GM21717 (cell line): Measurements from ENCODE around the gene PPP2R2C.

Experiments
- ATAC-seq: cut with Tn5 transposase; IDR thresholded peaks from one replicate; pipeline ENCODE4 v1.9.1; 2021; ENCODE audit warnings: mild to moderate bottlenecking, moderate library complexity; ENCODE audit not compliant: unreplicated experiment

The PPP2R2C gene

GRCh38 chr4:6291784-6292297 is 180.6 kb downstream of the PPP2R2C start:
- no peak for ATAC-seq

DNA sequence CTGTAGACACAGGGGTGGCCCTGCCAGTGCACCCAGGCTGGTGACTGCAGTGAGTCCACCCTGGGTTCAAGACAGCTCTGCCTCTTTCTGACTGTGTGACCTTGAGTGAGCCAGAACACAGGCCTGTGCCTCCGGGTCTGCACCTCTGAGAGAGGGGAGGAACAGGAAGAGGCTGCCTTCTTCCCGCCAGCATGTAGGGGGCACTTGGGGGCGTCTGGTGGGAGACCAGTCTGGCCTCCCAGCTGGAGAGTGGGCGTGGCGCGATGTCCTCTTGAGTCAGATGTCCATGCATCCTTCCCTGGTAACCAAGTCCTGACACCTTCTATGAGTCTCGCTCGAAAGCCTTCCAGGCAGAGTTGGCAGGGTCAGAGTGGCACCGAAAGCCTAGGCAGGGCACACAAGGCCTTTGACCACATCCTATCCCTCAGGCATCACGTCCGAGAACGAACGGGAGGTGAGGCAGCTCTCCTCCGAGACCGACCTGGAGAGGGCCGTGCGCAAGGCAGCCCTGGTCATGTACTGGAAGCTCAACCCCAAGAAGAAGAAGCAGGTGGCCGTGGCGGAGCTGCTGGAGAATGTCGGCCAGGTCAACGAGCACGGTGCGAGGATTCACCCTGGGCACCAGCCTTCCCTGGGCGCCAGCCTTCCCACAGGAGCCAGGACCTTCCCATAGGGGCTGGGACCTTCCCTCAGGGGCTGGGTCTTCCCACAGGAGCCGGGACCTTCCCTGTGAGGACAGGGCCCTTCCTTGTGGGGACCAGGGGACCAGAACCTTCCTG is 181.5 kb downstream of the PPP2R2C start:
- no peak for ATAC-seq

GRCh38 chr4:6290256-6290655 is 182.2 kb downstream of the PPP2R2C start:
- no peak for ATAC-seq

- no peak for ATAC-seq
Observed at GRCh38 chr4:6288871-6289270, 183.5 kb downstream of the PPP2R2C start.

GRCh38 chr4:6288342-6288741 is 184.1 kb downstream of the PPP2R2C start:
- no peak for ATAC-seq

DNA sequence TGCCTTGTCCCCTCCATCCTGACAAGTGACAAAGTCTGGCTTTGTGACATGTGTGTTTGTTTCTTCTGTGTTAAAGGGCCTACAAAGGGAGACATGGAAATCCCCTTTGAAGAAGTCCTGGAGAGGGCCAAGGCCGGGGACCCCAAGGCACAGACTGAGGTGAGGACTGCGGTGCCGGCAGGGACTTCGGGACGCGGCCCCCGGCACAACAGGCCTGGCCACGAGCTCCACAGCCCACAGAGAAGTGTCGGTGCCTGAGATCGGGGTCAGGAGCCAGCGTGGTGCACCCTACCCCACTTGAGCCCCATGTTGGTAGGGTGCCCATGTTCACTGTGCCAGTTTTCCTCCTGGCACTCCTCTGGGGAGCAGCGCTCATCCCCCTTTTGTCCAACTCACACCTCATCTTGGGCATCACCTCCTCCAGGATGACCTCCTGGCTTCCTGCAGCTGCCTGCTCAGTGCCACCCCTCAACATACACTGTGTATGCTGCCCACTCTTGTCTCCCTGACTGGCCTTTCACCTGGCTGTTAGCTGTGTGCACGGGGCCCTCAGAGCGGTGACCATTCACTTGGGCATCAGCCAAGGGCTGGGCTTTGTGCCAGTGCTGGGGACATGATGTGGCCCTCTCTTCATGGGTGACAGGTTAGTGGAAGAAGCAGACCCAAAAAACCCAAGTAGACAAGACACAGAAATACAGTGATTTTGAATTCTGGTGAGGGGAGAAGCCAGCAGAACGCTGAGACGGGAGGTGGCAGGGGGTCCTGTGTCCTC is 185.2 kb downstream of the PPP2R2C start:
- no peak for ATAC-seq

- no peak for ATAC-seq
Observed at GRCh38 chr4:6283282-6283681, 189.1 kb downstream of the PPP2R2C start.

GRCh38 chr4:6282314-6282771 is 190.1 kb downstream of the PPP2R2C start:
- ATAC-seq = no peak

- no peak for ATAC-seq
Observed at GRCh38 chr4:6281436-6282313, 190.7 kb downstream of the PPP2R2C start.

- ATAC-seq = no peak
Observed at GRCh38 chr4:6280365-6280996, 191.9 kb downstream of the PPP2R2C start.

DNA sequence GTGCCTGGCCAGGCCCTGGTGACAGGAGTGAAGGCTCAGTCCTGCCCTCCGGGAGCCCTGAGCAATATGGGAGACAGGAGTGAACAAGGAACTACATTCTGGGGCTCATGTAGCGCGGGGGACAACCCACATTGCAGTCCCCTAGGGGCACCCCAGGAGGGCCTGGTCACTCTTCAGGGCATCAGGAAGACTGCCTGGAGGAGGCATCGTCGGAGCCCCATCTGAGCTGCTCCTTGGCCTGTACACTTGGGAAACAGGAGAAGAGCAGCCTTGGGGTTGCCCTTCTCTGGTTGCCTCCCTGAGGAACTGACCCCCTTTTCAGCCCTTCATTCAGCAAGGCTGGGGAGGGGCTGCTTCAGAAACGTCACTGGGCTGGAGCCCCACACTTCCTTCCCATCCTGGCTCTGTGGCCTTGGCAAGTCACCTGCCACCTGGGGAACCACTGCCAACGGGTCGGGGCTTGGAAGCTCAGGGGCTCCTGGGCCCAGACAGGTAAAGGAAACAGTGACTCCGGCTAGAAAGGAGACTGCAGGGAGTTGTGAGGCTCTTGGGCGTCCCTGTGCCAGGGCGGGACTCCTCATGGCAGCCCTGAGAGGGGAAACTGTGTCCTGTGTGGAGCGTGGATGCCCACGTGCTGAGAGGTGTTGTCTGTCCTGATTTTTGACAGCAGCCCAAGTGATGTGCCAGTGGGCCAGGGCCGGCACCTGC is 192.7 kb downstream of the PPP2R2C start:
- no peak for ATAC-seq

- peak; percentile 84 for ATAC-seq
Observed at GRCh38 chr4:6278801-6279197, 193.6 kb downstream of the PPP2R2C start.

- no peak for ATAC-seq
Observed at GRCh38 chr4:6277935-6278800, 194.2 kb downstream of the PPP2R2C start.

GRCh38 chr4:6277139-6277802 is 195.1 kb downstream of the PPP2R2C start:
- ATAC-seq = no peak

DNA sequence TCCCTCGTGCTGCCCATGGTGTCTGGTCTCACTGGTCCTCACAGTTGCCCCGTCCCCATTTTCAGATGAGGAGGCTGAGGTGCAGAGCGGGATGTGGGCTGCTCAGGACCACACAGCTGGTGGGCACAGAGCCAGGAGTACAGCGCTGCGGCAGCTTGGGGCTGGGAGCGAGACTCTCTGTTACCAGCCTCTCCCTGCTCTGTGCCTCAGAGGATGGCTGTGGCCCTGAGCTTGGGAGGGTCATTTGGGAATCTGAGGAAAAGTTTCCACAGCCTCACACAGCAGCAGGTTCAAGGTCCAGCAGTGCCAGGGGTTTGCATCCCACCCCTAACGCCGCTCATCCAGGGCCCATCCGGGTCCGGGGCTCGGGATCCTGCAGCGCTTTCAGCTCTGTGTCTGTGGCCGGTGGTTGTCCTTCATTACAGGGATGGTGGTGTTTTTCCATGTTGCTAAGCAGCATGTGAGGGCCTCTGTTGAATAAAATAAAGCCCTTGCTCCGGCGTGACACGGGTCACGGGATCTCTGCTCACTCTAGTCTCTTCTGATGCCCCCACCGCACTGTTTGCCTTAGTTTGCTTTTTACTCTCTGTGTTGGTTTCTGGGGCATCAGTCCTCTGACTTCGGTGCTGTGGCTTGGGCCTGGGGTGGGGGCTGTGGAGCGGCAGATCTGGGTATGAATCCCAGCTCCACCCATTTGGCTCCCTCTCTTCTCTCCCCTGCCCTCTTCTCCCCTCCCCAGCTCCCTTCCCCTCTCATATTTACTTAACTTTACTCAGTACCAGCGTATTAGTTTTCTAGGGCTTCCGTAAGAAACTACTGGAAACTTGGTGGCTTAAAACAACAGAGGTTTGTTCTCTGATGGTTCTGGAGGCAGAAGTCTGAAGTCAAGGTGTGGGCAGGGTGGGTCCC is 196.3 kb downstream of the PPP2R2C start:
- no peak for ATAC-seq

DNA sequence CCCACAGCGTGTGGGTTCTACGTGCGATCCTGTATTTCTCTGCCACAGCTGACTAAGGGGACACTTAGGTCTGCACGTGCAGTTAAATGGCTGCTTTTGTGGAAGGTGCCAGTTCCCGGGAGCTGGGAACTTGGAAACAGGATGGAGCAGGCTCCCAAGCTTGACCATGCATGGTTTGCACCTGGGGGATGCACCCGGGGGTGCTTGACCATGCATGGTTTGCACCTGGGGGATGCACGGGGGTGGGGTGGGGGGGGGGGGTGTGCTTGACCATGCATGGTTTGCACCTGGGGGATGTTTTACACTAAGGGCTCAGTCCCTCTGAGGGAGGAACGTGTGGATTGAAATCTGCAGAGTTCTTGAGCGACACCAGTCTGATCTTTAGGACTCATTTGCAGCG is 197.1 kb downstream of the PPP2R2C start:
- no peak for ATAC-seq

DNA sequence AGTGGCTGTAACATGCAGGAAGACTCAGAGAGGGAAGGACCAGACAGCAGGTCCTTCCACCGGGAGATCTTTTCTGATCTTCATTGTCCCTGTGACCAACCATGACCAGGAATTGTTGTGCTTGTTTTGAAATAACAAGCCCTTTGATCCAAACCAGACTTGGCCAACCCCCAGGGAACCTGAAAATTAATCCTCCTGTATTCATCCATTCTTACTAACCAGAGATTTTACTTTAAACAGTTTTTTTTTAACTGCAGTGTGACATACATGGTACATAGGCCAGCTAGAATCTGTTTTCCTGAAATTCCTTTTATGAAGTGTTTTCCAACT is 198.8 kb downstream of the PPP2R2C start:
- no peak for ATAC-seq
